Neural progenitor cell (in vitro differentiated cells): ENCODE data around the gene NTM.

Source experiments
- CTCF ChIP-seq: fragments of 200-600 bp; sonication (generic); IDR thresholded peaks from 2 replicates; pipeline ENCODE4 v1.5.1; 2017; ENCODE audit warnings: antibody characterized with exemption, mild to moderate bottlenecking
- EZH2 ChIP-seq: fragments of 200-600 bp; sonication (generic); IDR thresholded peaks from 2 replicates; pipeline ENCODE4 v1.6.1; 2017; ENCODE audit warnings: antibody characterized with exemption, mild to moderate bottlenecking, moderate library complexity
- EZH2phosphoT487 ChIP-seq: fragments of 200-600 bp; sonication (generic); IDR thresholded peaks from 2 replicates; pipeline ENCODE4 v1.6.1; 2017; ENCODE audit warnings: antibody characterized with exemption

DNA sequence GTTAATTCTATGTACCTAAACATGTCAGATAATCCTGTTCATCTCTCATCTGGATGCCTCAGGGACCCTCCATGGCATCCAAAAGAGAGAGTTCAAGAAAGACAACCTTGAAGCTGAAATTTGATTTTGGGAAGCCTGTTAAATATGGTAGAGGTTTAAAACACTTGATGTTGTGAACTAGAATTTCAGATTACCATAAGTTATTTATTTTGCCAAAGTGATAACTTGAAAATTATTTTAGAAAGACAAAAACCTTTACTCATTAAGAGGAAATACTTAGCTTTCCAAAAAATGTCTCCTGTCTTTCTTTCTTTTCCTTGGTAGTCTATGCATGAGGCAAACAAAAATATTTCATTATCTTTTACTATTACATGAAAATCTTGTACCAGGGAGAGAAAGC is 714.0 kb downstream of the NTM start:
- TF ChIP-seq CTCF, result no peak
- TF ChIP-seq EZH2, result no peak
- TF ChIP-seq EZH2phosphoT487, result no peak
